ENCODE data around the gene CD274.

GRCh38 chr9:5440426-5440825 lies 9.9 kb upstream of the CD274 start:
- TF ChIP-seq, protein P1, sequence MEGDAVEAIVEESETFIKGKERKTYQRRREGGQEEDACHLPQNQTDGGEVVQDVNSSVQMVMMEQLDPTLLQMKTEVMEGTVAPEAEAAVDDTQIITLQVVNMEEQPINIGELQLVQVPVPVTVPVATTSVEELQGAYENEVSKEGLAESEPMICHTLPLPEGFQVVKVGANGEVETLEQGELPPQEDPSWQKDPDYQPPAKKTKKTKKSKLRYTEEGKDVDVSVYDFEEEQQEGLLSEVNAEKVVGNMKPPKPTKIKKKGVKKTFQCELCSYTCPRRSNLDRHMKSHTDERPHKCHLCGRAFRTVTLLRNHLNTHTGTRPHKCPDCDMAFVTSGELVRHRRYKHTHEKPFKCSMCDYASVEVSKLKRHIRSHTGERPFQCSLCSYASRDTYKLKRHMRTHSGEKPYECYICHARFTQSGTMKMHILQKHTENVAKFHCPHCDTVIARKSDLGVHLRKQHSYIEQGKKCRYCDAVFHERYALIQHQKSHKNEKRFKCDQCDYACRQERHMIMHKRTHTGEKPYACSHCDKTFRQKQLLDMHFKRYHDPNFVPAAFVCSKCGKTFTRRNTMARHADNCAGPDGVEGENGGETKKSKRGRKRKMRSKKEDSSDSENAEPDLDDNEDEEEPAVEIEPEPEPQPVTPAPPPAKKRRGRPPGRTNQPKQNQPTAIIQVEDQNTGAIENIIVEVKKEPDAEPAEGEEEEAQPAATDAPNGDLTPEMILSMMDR (IDR thresholded peaks at IDR 0.05; ENCODE audit: insufficient read depth, low read depth, low read length) = no peak
- no peak for TF ChIP-seq EZH2 (IDR thresholded peaks at IDR 0.05; ENCODE audit: insufficient read depth, low read length)
